Right lobe of liver (tissue), 4 donors: ENCODE measurements around the gene IL1RAP.

Source experiments
- POLR2A ChIP-seq: fragments of 450-650 bp; IDR thresholded peaks from one replicate; pipeline ENCODE4 v1.6.1; 2017; ENCODE audit warnings: antibody characterized with exemption, mild to moderate bottlenecking
- TF ChIP-seq, protein P1 (sequence below), 4 donors: fragments of 200-600 bp in 3 of 4; fragments of 450-650 bp in 1 of 4; IDR thresholded peaks; one replicate each; pipeline versions ENCODE4 v1.5.1 to v1.8.0; 2016 to 2022; ENCODE audit warnings: antibody characterized with exemption in 4 of 4, mild to moderate bottlenecking in 2 of 4
- donor health status: DM: no; HTN: no; CAD: no.
- donor health status: DM: no; HTN: no; CAD: no.
- donor health status: DM: no; HTN: yes; CAD: no.

DNA sequence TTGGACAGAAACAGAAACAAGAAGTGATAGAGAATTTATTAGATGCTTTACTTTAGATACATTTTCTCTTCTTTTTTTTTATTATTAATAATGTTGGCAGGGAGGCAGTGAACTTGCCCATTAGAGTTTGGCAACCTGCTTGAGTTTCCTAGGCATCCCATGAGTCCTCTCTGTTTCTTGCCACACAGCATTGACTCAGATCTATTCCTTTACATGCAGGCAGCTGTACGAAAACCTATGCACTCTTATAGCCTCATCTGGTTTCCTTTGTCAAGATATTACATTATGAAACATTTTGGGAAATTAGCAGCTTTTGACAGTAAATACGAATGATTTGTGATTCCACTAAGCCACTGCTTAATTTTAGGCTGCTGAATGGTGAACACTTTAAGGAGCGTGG is 23.3 kb downstream of the IL1RAP start:
- TF ChIP-seq POLR2A: no peak
- TF ChIP-seq, protein P1, sequence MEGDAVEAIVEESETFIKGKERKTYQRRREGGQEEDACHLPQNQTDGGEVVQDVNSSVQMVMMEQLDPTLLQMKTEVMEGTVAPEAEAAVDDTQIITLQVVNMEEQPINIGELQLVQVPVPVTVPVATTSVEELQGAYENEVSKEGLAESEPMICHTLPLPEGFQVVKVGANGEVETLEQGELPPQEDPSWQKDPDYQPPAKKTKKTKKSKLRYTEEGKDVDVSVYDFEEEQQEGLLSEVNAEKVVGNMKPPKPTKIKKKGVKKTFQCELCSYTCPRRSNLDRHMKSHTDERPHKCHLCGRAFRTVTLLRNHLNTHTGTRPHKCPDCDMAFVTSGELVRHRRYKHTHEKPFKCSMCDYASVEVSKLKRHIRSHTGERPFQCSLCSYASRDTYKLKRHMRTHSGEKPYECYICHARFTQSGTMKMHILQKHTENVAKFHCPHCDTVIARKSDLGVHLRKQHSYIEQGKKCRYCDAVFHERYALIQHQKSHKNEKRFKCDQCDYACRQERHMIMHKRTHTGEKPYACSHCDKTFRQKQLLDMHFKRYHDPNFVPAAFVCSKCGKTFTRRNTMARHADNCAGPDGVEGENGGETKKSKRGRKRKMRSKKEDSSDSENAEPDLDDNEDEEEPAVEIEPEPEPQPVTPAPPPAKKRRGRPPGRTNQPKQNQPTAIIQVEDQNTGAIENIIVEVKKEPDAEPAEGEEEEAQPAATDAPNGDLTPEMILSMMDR (IDR thresholded peaks at IDR 0.05): no peak
